ENCODE data around the gene DLGAP4.
"Not testable (repeated sequence)": the region's sequence is repeated elsewhere in the genome, so short reads cannot be mapped to it uniquely, and the experiment has no call there.

The DLGAP4 gene

GRCh38 chr20:36355469-36356171 lies 49.5 kb downstream of the DLGAP4 start:
- DNase-seq (ENCODE audit: low read depth in 2 of 2) = no peak

DNA sequence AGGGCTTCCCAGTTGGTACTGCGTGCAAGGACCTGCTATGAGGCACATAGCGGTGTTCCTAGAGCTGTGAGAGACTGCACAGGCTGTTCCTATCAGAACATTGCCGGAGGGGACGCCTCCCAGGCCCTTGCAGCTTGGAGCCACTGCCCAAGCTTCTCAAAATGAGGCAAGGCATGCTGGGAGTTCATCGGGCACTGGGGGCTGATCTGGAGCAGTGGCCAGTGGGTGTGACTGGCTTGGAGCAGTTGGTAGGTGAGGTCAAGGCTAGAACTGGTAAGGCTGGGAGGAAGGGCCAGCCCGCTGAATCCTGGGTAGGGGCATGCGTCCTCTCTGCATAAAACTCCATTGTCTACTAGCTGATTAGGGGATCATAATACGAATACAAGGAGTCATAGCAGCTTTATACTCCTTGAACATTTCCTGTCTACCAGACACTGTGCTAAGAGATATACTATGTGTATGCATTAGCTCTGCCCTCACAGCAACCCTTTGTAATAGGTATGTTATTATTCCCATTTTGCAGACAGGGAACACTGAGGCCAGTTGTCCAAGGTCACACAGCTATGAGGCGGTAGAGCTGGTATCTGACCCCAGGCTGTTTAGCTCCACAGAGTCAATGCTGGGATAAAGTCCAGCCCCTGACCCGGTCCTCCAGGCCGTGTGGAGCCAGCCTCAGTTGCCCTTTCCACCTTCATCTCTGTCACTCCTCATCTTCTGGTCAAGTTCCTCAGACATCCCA lies 53.7 kb downstream of the DLGAP4 start:
- DNase-seq (ENCODE audit: low read depth in 2 of 2) = no peak

GRCh38 chr20:36360429-36360828 lies 54.3 kb downstream of the DLGAP4 start:
- DNase-seq (ENCODE audit: low read depth in 2 of 2) = no peak

- DNase-seq (ENCODE audit: low read depth in 2 of 2) = no peak
Measured at GRCh38 chr20:36361406-36361805, 55.3 kb downstream of the DLGAP4 start.

- no peak for DNase-seq (ENCODE audit: low read depth in 2 of 2)
Measured at GRCh38 chr20:36362261-36362660, 56.1 kb downstream of the DLGAP4 start.

GRCh38 chr20:36362978-36363713 lies 57.0 kb downstream of the DLGAP4 start:
- DNase-seq (ENCODE audit: low read depth in 2 of 2) = no peak

DNA sequence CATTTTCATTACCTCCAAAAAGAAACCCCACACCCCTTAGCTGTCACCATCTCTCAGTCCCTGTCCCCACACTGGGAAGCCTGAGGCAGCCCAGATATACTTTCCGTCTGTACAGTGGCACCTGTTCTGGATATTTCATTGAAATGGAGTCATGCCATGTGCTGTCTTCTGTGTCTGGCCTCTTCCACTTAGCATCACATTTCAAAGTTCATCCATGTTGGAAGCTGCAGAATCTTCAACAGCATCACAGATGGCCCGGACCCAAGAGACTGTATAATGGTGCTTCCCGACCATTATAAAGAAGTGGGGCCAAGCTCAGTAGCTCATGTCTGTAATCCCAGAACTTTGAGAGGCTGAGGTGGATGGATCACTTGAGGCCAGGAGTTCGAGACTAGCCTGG lies 58.4 kb downstream of the DLGAP4 start:
- DNase-seq (ENCODE audit: low read depth in 2 of 2) = no peak

GRCh38 chr20:36366623-36367369 lies 60.7 kb downstream of the DLGAP4 start:
- no peak for DNase-seq (ENCODE audit: low read depth in 2 of 2)

DNA sequence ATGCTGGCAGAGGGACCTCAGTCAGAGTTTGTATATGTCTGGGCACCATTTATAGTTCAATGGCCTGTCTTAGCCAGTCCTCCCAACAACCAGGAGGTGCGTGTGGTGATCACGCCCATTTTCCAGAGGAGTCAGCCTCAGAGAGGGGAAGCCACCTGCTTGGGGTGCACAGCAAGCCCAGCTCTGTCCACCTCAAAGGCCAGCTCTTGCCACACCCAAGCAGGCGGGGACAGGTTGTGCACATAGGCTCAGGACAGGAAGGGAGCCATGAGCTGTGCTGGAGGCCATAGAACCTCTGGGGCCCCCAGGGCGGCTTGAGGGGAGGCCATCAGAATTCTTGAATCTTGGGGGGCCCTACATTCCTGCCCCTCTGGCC lies 61.2 kb downstream of the DLGAP4 start:
- DNase-seq (ENCODE audit: low read depth in 2 of 2) = no peak

DNA sequence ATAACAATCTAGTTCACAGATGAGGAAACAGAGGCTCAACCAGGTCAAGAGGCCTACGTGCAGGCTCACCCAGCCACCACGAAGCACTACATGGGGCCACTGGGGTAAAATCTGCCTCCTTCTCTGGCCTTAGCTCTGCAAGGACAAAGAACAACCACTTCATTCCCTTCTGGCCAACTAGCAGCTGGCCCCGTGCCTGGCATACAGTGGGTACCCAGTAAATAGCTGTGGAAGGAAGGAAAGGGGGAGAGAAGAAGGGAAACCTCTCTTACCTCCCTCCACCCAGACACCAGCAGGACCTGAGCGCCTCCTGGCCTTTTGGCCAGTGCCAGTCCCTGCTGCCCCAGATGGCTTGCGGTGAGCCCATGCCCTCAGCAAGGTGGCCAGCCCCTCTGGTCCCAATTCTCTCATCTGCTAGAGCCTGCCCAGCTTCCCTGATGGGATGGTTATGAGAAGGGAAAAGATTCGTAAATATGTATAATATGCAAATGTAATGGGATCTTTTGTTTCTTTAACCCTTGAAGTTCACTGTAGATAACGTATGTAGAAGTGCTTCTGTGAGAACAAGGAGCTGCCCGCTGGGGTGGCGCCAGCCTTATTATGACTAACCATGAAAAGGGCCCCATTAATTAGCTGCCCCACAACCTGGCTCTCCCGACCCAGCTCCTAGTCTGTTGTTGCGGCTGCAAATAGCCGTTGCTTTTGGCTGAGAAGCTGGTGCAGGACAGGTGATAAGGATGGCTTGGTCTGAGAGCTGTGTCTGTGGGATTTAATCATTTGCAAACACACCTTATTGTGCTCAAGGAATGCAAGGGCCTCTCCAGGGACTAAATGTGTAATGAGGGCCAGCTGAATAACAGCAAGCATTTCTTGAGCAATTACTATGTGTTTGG lies 62.0 kb downstream of the DLGAP4 start:
- no peak for DNase-seq (ENCODE audit: low read depth in 2 of 2)

DNA sequence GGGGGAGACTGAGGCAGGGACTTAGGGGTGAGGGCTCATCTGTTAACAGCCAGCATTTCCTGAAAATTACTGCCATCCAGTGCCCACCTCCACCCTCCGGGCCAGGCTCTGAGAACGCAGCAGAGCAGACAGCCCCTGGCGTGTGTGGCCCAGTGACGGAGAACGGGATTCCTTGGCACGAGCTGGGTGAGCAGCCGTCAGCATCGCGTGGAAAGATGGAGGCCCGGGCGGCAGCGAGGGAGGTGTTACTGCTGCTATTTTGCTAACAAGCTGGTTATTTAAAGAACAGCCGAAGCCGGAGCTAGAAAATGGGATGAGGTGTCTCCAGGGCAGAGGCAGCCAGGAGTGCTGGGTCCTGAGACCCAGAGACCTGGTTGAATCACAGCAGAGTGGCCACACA lies 62.7 kb downstream of the DLGAP4 start:
- no peak for DNase-seq (ENCODE audit: low read depth in 2 of 2)

DNA sequence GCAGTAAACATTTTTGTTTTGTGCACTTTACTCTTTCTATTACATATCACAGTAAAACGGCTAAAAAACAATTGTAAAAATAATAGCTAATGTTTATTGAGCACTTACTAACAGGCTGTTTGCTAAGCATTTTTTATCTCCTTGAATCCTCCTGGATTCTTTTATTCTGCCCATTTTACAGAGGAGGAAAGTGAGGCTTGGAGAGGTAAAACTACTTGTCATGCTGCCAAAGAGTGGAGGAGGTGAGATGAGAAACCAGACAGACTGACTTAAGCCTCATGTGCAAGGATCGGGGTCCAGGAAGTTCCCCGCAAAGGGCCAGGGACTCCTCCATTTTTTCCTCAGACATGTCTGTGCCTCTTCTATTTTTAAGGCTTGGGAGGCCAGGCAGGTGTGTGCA lies 63.6 kb downstream of the DLGAP4 start:
- no peak for DNase-seq (ENCODE audit: low read depth in 2 of 2)

GRCh38 chr20:36370991-36371790 lies 65.1 kb downstream of the DLGAP4 start:
- DNase-seq (ENCODE audit: low read depth in 2 of 2) = no peak

DNA sequence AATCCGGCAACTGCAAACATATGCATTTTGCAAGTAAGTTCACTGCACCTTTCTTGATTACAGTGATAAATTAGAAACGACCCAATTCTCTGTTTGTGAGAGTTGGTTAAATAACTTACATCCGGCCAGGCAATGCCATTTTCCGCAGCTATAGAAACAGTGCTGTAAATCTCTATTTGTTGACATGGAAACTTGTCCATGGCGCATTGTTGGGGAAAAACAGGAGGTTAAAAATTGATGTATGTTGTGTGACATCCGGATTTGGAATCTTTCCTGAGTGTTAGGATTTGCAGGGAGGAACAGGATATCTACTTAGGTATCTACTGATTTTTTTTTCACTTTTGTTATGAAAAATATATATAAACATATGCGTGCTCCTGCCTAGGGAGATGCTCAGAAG lies 66.5 kb downstream of the DLGAP4 start:
- DNase-seq (ENCODE audit: low read depth in 2 of 2) = no peak

- DNase-seq (ENCODE audit: low read depth in 2 of 2) = no peak
Measured at GRCh38 chr20:36373089-36373488, 67.0 kb downstream of the DLGAP4 start.

GRCh38 chr20:36374995-36375394 lies 68.9 kb downstream of the DLGAP4 start:
- DNase-seq (ENCODE audit: low read depth in 2 of 2) = no peak

- DNase-seq (ENCODE audit: low read depth in 2 of 2) = no peak
Measured at GRCh38 chr20:36377348-36378326, 71.5 kb downstream of the DLGAP4 start.

DNA sequence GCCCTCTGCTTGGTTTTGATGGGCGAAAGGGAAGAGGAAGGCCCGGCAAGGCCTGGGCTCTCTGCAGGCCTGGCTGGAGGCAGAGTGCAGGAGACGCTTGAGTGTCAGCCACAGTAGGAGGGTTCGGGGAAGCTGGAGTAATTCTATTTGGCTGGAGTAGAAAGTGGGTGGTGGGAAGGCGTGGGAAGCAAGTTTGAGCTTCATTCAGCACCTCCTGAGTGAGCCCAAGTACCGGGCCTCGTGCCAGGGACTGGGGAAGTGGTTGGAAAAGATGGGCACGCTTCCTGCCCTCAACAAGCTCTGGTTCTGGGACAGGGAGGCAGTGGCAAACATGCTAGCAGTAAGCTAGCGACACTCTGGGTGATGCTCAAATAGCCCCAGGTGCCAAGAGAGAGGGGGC lies 72.5 kb downstream of the DLGAP4 start:
- DNase-seq (ENCODE audit: low read depth in 2 of 2) = no peak

GRCh38 chr20:36379914-36380313 lies 73.8 kb downstream of the DLGAP4 start:
- DNase-seq (ENCODE audit: low read depth in 2 of 2) = not testable (repeated sequence)
